Diencephalon (tissue), 1 donor: ENCODE data around the gene ARHGEF39. TPM values are rescaled to one million over a fixed set of nuclear protein-coding genes. Genes with fewer than 3 reads are reported as not detected.

Experiments used
- small RNA-seq: library from RNA; depleted of rRNA; stranded (forward); fragments of <200 nt; gene quantifications from one replicate; pipeline ENCODE3, GENCODE V24; 2014
- total RNA-seq: library from RNA; depleted of rRNA; stranded (reverse); fragments of >200 nt; gene quantifications from one replicate; pipeline ENCODE4 v1.2.3, GENCODE V29; 2014

ARHGEF39 gene, protein sequence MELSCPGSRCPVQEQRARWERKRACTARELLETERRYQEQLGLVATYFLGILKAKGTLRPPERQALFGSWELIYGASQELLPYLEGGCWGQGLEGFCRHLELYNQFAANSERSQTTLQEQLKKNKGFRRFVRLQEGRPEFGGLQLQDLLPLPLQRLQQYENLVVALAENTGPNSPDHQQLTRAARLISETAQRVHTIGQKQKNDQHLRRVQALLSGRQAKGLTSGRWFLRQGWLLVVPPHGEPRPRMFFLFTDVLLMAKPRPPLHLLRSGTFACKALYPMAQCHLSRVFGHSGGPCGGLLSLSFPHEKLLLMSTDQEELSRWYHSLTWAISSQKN
- total RNA-seq = 0.46 TPM

DNA sequence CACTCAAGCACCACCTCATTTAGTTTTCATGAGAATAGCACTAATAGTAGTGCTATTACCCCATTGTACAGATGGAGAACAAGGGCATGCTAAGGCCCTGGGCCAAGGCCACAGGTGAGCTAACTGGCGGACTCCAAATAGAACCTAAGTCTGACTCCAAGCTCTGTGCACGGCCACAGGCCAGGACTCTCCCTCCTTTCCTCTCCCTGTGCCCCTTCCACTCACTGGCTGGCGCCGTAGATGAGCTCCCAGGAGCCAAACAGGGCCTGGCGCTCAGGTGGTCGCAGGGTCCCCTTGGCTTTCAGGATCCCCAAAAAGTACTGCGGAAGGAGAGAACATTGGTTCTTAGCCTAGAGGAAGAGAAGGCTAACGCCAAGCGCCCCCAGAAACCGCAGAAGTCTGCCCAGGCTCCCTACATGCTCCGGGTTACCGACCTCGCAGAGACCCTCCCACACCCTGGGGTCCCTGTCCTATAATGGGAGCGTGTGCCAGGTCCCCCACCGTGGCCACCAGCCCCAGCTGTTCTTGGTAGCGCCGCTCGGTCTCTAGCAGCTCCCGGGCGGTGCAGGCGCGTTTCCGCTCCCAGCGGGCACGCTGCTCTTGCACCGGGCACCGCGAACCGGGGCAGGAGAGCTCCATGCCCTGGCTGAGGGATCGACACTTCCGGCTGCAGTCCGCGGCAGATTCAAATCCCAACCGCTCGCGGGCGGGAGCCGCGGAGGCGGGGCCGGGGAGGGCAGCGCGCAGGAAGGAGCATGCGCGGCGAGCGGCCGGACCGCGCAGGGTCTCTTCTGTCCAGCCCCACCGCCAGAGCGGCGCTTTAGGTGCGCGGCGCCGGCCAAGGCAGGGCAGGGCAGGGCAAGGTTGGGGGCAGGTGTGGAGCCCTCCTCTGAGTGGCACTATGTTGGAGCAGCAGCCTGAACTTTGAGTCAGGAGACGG is at the start of gene ARHGEF39:
TSS of gene ARHGEF39 (minus strand) at position 665 of the 940 bp plus-strand sequence. CDS start at position 639, 26 bp downstream.

DNA sequence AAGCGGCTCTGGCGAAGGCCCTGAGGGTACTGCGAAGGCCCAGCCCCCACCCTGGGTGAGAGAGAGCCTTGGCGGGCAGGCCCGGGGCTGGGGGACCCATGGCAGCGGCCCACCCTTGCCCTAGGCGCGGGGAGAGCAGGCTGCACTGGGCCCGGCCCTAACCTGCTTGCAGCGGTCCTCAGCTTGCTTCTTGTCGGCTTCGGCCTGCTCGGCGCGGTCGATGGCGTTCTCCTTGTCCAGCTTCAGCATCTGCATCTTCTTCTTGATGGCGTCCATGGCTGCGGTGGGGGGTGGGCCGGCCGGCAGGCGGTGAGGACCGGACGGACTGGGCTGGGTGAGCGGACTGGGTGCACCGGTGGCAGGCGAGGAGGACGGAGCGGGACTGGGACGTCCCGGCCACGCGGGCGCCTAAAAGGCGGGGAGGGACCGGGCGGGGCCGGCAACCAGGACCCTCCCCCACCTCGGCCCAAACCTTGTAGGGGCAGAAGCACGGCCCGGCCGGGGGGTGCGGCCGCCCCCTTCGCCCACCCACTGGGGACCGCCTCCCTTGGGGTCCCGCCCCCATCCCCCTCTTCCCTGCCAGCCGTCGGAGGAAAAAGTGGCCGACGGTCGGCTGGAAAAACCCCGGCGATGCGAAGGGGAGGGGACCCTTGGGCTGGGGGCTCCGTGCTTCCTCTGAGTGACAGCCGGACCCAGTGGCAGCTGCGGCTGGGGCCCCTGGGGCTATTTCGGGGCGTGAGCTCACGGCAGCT is 24.7 kb upstream of the ARHGEF39 start, which contains the start of gene TPM2:
TSS of gene TPM2 (minus strand) at position 384 of the 752 bp plus-strand sequence. CDS start at position 276, 108 bp downstream.

DNA sequence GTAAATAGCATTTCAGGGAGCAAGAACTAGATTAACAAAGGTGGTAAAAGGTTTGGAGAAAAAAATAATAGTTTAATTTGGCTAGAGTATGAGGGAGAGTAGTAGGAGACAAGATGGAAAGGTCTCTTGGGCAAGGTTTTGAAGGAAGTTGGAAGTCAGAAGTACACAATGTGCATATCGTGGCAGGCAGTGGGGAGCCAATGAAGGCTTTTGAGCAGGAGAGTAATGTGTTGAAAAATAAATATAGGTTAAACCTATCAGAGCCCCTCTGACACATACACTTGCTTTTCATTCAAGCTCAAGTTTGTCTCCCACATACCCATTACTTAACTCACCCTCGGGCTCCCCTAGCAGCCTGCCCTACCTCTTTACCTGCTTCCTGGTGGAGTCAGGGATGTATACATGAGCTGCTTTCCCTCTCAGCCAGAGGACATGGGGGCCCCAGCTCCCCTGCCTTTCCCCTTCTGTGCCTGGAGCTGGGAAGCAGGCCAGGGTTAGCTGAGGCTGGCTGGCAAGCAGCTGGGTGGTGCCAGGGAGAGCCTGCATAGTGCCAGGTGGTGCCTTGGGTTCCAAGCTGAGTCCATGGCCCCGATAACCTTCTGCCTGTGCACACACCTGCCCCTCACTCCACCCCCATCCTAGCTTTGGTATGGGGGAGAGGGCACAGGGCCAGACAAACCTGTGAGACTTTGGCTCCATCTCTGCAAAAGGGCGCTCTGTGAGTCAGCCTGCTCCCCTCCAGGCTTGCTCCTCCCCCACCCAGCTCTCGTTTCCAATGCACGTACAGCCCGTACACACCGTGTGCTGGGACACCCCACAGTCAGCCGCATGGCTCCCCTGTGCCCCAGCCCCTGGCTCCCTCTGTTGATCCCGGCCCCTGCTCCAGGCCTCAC is 8.4 kb upstream of the ARHGEF39 start, which contains the start of gene CA9:
TSS of gene CA9 (plus strand) at position 797 of the 893 bp plus-strand sequence. CDS start at position 829, 32 bp downstream.

DNA sequence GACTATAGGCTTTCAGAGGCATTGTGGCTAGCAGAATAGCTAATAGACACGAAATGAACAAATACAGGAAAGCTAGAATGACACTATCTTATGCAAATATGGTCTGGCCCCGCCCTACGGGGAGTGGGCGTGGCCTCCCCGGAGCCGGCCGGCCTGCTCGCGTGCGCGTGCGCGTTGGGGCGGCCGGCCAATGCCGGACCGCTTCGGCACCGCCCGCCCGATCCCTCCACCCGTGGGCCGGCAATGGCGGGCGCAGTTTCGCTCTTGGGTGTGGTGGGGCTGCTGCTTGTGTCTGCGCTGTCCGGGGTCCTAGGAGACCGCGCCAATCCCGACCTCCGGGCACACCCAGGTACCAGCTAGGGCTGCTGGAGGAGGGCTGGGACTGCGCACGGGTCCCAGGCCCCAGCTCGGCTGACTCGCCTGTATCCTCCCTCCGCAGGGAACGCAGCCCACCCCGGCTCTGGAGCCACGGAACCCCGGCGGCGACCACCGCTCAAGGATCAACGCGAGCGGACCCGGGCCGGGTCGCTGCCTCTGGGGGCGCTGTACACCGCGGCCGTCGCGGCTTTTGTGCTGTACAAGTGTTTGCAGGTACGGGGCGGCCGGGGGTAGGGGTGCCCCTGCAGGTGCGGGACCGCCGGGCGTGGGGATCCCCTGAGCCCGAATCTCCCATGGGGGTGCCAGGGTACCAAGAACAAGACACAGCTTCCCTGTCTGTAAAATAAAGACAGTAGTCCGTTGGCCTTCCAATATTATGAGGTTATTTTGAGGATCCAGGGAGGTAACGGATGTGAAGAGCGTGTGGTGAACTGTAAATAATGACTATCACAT is 6.6 kb downstream of the ARHGEF39 start, which contains the start of gene CCDC107:
TSS of gene CCDC107 (plus strand) at position 156 of the 831 bp plus-strand sequence. CDS start at position 244, 88 bp downstream.

DNA sequence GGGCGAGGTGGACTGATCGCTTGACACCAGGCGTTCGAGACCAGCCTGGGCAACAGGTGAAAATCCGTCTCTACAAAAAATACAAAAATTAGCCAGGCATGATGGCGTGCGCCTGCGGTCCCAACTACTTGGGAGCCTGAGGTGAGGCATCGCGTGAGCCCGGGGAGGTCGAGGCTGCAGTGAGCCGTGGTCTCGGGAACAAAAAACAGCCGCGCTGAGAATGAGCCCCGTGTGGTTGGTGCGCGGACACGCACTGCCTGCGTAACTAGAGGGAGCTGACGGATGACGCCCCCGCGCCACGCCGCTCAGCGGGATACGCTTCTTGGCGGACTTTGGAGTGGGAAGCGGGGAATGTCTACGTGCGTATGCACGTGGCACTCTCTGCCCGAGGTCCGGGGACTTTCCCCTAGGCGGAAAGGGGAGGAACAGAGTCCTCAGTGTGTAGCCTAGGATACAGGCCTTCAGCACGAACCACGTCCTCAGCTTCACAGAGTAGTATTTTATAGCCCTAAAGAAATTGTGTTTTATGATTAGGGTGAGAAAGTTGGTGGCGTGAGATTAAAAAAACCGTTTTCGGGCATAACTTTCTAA is 7.4 kb downstream of the ARHGEF39 start, which contains the start of gene RMRP:
TSS of gene RMRP (minus strand) at position 474 of the 591 bp plus-strand sequence.

DNA sequence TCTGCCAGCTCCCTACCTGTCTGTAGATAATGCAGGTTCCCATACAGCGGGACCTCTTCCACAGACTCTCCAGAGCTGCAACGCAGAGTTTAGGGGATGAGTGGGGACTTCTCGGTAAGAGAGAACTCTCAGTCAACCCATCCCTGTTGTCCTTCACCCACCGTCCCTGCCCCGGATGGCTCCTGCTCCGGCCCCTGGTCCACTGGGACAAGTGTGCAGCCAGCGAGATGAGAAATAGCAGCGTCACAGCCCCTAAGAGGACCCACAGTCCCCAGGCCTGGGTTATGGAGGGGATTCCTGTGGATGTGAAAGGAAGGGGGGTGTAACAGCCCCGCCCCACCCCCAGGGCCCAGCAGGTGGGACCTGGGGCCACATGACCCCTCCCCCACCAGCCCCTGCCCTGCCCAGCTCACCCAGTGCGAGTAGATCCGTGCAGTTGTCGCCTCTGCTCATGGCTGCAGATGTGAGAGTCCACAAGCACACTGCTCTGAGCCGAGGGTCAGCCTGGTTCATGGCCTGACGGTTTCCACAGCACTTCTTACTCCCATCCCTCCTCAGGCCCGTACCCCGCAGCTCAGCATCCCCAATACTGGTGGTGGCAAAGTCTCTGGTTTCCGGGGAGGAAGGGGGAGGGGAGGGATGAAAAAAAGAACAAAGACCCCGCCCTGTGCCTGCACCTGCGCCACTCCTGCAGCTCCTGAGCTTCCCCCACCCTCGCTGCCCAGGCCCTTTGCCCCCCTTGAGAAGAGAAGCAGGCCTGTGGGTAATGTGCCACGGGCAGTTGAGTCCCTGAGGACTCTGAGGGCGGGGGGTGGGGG is 14.4 kb downstream of the ARHGEF39 start, which contains the start of gene SIT1:
TSS of gene SIT1 (minus strand) at position 591 of the 818 bp plus-strand sequence. CDS start at position 513, 78 bp downstream.

DNA sequence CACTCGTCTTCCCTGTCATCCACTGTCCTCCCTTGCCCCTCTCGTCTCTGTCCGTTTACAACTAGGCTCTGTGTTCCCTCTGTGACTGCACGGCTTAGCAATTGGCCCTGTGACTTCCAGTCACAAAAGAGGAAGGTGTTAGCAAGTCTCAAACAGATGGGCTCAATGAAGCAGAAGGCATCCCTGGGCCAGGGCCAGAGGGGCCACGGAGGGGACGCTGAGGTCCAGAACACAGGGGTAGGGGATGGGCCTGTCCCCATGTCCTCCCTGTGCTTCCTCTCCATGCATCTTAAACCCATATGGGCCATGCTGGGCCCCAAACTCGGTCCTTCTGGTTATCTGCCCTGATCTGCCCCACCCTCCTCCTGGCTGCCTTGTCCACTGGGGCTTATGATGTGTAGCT is 46.7 kb downstream of the ARHGEF39 start, which contains the start of gene CD72:
TSS of gene CD72 (minus strand) at position 89 of the 403 bp plus-strand sequence. CDS start 110 bp downstream, outside the sequence.

Small RNAs within 50 kb of the gene (small RNA-seq; reads per million reads assigned to genes)
- gene RMRP (not detected), gene RN7SL22P (not detected)

Other genes starting within 250 kb of the ARHGEF39 start
- gene RUSC2, start 175.1 kb downstream of the ARHGEF39 start, total RNA-seq = 56.3 TPM
- 20.1 TPM for gene TESK1, start 59.9 kb downstream of the ARHGEF39 start, total RNA-seq
- 0.46 TPM for gene CD72, start 46.8 kb downstream of the ARHGEF39 start, total RNA-seq
- gene SIT1, start 14.3 kb downstream of the ARHGEF39 start, total RNA-seq = not detected
- gene RMRP, start 7.2 kb downstream of the ARHGEF39 start, total RNA-seq = 144,204 TPM
- gene CCDC107, start 6.9 kb downstream of the ARHGEF39 start, total RNA-seq = 11.5 TPM
- gene CA9, start 8.7 kb upstream of the ARHGEF39 start, total RNA-seq = 1.2 TPM
- gene TPM2, start 24.7 kb upstream of the ARHGEF39 start, total RNA-seq = 14.1 TPM
- 24.9 TPM for gene TLN1, start 67.0 kb upstream of the ARHGEF39 start, total RNA-seq
- gene CREB3, start 67.5 kb upstream of the ARHGEF39 start, total RNA-seq = 33.0 TPM
- 60.7 TPM for gene GBA2, start 84.0 kb upstream of the ARHGEF39 start, total RNA-seq
- gene RGP1, start 84.1 kb upstream of the ARHGEF39 start, total RNA-seq = 19.1 TPM
- gene MSMP, start 89.1 kb upstream of the ARHGEF39 start, total RNA-seq = not detected
- 11.3 TPM for gene NPR2, start 126.4 kb upstream of the ARHGEF39 start, total RNA-seq
- 8.3 TPM for gene SPAG8, start 147.1 kb upstream of the ARHGEF39 start, total RNA-seq
- 13.4 TPM for gene HINT2, start 149.8 kb upstream of the ARHGEF39 start, total RNA-seq
- gene FAM221B, start 163.5 kb upstream of the ARHGEF39 start, total RNA-seq = 0.23 TPM
- gene TMEM8B, start 164.0 kb upstream of the ARHGEF39 start, total RNA-seq = 10.4 TPM
- not detected for gene OR13J1, start 205.2 kb upstream of the ARHGEF39 start, total RNA-seq
- not detected for gene HRCT1, start 241.0 kb upstream of the ARHGEF39 start, total RNA-seq
- gene SPAAR, start 244.3 kb upstream of the ARHGEF39 start, total RNA-seq = 0.46 TPM